ENCODE data around the gene NAT9. TPM values are rescaled to one million over a fixed set of nuclear protein-coding genes. Genes with fewer than 3 reads are reported as not detected.

NAT9 gene
- total RNA-seq, 1 donor from 2014 or later: 83.7 TPM

DNA sequence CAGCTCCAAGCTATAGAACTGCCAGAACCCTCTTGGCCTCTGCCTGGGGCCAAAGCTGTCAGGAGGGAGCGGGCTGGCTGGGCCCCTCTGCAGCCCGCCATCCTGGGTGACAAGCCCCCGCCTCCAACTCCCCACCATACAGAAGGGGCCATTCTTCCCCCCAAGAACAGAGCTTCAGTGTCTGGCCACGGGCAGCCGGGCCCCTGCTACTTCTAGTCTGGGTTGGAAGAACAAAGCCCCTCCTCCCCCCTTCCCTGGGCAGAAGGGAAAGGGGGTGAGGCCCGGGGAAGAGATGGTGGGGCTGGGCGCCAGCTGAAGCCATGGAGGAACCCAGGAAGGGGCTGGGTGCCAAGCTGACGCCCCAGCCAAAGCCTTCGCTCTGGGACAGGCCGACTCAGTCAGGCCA is 9.0 kb downstream of the NAT9 start:
- no peaks in the 10 kb centered on the region for H3K27me3 Mint-ChIP-seq (ENCODE audit: low read depth)
- H3K9me3 Mint-ChIP-seq: no peaks in the 10 kb centered on the region
- H3K4me1 Mint-ChIP-seq: peaks cover 23% of the 10 kb centered on the region
- H3K36me3 Mint-ChIP-seq: peaks cover 10% of the 10 kb centered on the region
- H3K4me3 Mint-ChIP-seq: no peak overlapping the region
- H3K27ac Mint-ChIP-seq: no peak overlapping the region
- TF ChIP-seq, protein P1, sequence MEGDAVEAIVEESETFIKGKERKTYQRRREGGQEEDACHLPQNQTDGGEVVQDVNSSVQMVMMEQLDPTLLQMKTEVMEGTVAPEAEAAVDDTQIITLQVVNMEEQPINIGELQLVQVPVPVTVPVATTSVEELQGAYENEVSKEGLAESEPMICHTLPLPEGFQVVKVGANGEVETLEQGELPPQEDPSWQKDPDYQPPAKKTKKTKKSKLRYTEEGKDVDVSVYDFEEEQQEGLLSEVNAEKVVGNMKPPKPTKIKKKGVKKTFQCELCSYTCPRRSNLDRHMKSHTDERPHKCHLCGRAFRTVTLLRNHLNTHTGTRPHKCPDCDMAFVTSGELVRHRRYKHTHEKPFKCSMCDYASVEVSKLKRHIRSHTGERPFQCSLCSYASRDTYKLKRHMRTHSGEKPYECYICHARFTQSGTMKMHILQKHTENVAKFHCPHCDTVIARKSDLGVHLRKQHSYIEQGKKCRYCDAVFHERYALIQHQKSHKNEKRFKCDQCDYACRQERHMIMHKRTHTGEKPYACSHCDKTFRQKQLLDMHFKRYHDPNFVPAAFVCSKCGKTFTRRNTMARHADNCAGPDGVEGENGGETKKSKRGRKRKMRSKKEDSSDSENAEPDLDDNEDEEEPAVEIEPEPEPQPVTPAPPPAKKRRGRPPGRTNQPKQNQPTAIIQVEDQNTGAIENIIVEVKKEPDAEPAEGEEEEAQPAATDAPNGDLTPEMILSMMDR (IDR thresholded peaks at IDR 0.05; ENCODE audit: unreplicated experiment): no peak
- DNase-seq (ENCODE audit: low spot score in 2 of 2, unreplicated experiment in 2 of 2): no peak

DNA sequence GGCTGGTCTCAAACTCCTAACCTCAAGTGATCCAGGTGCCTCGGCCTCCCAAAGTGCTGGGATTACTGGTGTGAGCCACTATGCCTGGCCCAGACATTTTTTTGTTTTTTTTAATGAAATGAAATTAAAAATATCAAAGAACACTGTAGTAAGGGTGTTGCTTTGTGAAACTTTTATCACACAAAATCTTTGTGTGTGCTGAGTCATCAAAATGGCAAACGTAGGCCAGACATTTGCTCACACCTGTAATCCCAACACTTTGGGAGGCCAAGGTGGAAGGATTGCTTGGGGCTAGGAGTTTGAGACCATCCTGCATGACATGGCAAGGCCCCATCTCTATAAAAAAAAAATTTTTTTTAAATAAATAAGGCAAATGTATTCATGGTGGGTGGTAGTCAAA is 9.7 kb downstream of the NAT9 start:
- Mint-ChIP-seq H3K27me3 (ENCODE audit: low read depth) (no peaks in the 10 kb centered on the region), H3K4me1 (peaks cover 27% of the 10 kb centered on the region), H3K27ac (no peak overlapping the region), H3K36me3 (peaks cover 10% of the 10 kb centered on the region), H3K9me3 (no peaks in the 10 kb centered on the region), H3K4me3 (no peak overlapping the region)
- TF ChIP-seq, protein P1 (IDR thresholded peaks at IDR 0.05; ENCODE audit: unreplicated experiment): no peak
- DNase-seq (ENCODE audit: low spot score in 2 of 2, unreplicated experiment in 2 of 2): no peak

DNA sequence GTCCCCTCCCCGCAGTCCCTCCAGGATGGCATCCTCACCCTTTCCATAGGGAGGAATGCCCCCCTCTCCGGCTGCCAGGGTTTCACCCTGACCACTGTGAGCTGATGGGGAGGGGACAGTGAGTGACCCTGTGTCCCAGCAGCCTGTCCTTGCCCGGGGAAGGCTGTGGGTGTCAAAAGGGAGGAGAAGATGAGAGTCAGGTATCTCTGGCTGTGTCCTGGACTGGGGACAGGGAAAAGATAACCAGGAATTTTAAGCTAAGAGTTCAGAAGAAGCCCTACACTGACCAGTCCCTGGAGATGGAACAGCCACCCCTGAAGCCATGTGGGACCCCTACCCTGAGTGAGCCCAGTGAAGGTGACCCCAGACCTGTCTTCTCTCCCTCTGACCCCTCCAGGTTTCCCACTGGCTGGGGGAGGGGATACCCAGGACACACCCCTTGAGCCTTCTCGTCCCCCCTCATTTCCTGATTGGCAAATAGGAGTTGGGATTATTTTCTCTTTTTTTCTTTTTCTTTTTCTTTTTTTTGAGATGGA is 11.3 kb downstream of the NAT9 start:
- Mint-ChIP-seq H3K36me3 (peaks cover 7% of the 10 kb centered on the region), H3K9me3 (no peaks in the 10 kb centered on the region), H3K27ac (no peak overlapping the region), H3K4me3 (no peak overlapping the region), H3K27me3 (ENCODE audit: low read depth) (no peaks in the 10 kb centered on the region), H3K4me1 (peaks cover 43% of the 10 kb centered on the region)
- no peak for DNase-seq (ENCODE audit: low spot score in 2 of 2, unreplicated experiment in 2 of 2)
- TF ChIP-seq, protein P1 (IDR thresholded peaks at IDR 0.05; ENCODE audit: unreplicated experiment): no peak

DNA sequence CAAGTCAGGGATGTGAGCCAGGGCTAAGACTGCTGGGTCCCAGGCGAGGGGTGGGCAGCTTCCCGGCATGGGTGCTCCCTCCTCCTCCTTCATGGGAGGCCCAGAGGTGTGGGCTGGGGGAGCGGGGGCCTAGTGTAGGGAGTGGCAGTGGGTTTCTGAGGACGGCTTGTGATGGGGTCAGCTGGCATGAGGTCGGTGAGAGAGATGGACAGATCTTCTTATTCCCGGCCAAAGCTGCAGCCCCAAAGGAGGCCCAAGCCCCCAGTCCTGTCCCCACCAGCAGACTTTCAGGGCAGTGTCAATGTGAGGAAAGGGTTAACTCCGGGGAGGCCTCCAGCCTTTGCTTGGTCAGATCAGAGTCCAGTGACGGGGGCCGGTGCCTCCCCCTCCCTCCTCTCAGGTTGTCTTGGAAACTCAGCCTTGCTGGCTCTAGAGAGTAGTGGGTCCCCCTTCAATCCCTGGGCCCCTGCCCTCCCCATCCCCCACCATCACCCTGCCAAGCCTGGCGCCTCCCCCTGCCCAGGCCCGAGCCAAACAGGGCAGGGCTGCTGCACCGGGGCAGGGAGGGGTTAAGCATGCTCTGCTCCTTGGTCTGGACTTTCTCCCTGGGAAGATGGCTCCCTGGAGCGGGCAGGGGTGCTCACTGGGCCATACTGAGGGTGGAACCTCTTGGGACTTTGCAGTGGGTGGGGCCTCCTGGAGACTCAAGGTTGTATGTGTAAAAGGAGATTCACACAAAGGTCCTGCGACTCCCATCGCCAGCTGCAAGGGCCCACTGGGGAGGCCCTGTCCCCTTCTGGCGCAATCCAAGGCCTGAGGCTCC is 12.4 kb downstream of the NAT9 start:
- TF ChIP-seq, protein P1 (IDR thresholded peaks at IDR 0.05; ENCODE audit: unreplicated experiment): no peak
- Mint-ChIP-seq H3K36me3 (peaks cover 5% of the 10 kb centered on the region), H3K27me3 (ENCODE audit: low read depth) (no peaks in the 10 kb centered on the region), H3K9me3 (no peaks in the 10 kb centered on the region), H3K4me3 (no peak overlapping the region), H3K27ac (peak overlapping the region; percentile 34), H3K4me1 (peaks cover 52% of the 10 kb centered on the region)
- DNase-seq (ENCODE audit: low spot score in 2 of 2, unreplicated experiment in 2 of 2): no peak

DNA sequence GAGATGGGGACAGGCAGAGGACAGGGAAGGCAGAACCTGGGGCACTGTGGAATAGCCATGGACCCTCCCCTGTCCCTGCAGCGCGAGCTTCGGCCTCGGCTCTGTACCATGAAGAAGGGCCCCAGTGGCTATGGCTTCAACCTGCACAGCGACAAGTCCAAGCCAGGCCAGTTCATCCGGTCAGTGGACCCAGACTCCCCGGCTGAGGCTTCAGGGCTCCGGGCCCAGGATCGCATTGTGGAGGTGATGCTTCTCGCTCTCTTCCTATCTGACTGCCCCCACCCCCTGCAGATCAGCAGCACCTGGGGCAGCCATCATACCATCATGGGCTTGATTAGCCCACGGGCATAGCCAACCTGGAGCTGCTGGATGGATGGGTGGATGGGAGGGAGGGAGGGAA is 14.2 kb downstream of the NAT9 start:
- no peaks in the 10 kb centered on the region for H3K36me3 Mint-ChIP-seq
- no peaks in the 10 kb centered on the region for H3K27me3 Mint-ChIP-seq (ENCODE audit: low read depth)
- TF ChIP-seq, protein P1 (IDR thresholded peaks at IDR 0.05; ENCODE audit: unreplicated experiment): no peak
- no peaks in the 10 kb centered on the region for H3K9me3 Mint-ChIP-seq
- no peak overlapping the region for H3K4me3 Mint-ChIP-seq
- H3K4me1 Mint-ChIP-seq: peaks cover 70% of the 10 kb centered on the region
- DNase-seq (ENCODE audit: low spot score in 2 of 2, unreplicated experiment in 2 of 2): no peak
- H3K27ac Mint-ChIP-seq: no peak overlapping the region
